Rectal smooth muscle tissue (tissue), 1 donor: ENCODE measurements around the gene ANO10.

Experiments used
- H3K27ac ChIP-seq: one replicate; pipeline ENCODE4 v1.7.0; 2013; ENCODE audit warnings: low read depth, low read length, inconsistent platforms
- H3K27me3 ChIP-seq: one replicate; pipeline ENCODE4 v1.7.0; 2013; ENCODE audit warnings: low read length; ENCODE audit not compliant: control insufficient read depth, insufficient read depth
- H3K36me3 ChIP-seq: one replicate; pipeline ENCODE4 v1.7.0; 2013; ENCODE audit warnings: low read length; ENCODE audit not compliant: control insufficient read depth, insufficient read depth
- H3K4me1 ChIP-seq: one replicate; pipeline ENCODE4 v1.7.0; 2013; ENCODE audit warnings: low read length; ENCODE audit not compliant: control insufficient read depth, insufficient read depth
- H3K4me3 ChIP-seq: one replicate; pipeline ENCODE4 v1.7.0; 2013; ENCODE audit warnings: low read length
- H3K9ac ChIP-seq: one replicate; pipeline ENCODE4 v1.7.0; 2013; ENCODE audit warnings: low read length

The ANO10 gene

GRCh38 chr3:43409506-43409905, 212.3 kb downstream of the ANO10 start:
- H3K27me3 ChIP-seq = no peaks in the 10 kb centered on the region
- no peak overlapping the region for H3K4me3 ChIP-seq
- H3K27ac ChIP-seq = no peak overlapping the region
- no peaks in the 10 kb centered on the region for H3K4me1 ChIP-seq
- H3K9ac ChIP-seq = no peak overlapping the region
- no peaks in the 10 kb centered on the region for H3K36me3 ChIP-seq

- H3K9ac ChIP-seq = no peak overlapping the region
Measured at GRCh38 chr3:43406643-43407023, 215.2 kb downstream of the ANO10 start.

GRCh38 chr3:43405888-43406642, 215.7 kb downstream of the ANO10 start:
- Histone ChIP-seq H3K9ac (no peak overlapping the region), H3K36me3 (no peaks in the 10 kb centered on the region), H3K27me3 (no peaks in the 10 kb centered on the region), H3K4me3 (no peak overlapping the region), H3K27ac (no peak overlapping the region), H3K4me1 (no peaks in the 10 kb centered on the region)

More at GRCh38 chr3:43406643-43407023, 215.2 kb downstream of the ANO10 start:
- Histone ChIP-seq H3K4me3 (no peak overlapping the region), H3K27me3 (no peaks in the 10 kb centered on the region), H3K27ac (no peak overlapping the region), H3K4me1 (no peaks in the 10 kb centered on the region), H3K36me3 (no peaks in the 10 kb centered on the region)

GRCh38 chr3:43400781-43401730, 220.8 kb downstream of the ANO10 start:
- no peak overlapping the region for H3K9ac ChIP-seq
- no peaks in the 10 kb centered on the region for H3K4me1 ChIP-seq
- H3K27ac ChIP-seq = no peak overlapping the region
- H3K4me3 ChIP-seq = no peak overlapping the region
- no peaks in the 10 kb centered on the region for H3K36me3 ChIP-seq
- no peaks in the 10 kb centered on the region for H3K27me3 ChIP-seq

- Histone ChIP-seq H3K4me1 (no peaks in the 10 kb centered on the region), H3K9ac (no peak overlapping the region), H3K36me3 (no peaks in the 10 kb centered on the region), H3K4me3 (no peak overlapping the region), H3K27ac (no peak overlapping the region), H3K27me3 (no peaks in the 10 kb centered on the region)
Measured at GRCh38 chr3:43400167-43400566, 221.6 kb downstream of the ANO10 start.

GRCh38 chr3:43399034-43399433, 222.8 kb downstream of the ANO10 start:
- H3K4me3 ChIP-seq = no peak overlapping the region
- no peak overlapping the region for H3K27ac ChIP-seq
- no peak overlapping the region for H3K9ac ChIP-seq
- no peaks in the 10 kb centered on the region for H3K27me3 ChIP-seq
- no peaks in the 10 kb centered on the region for H3K4me1 ChIP-seq
- H3K36me3 ChIP-seq = no peaks in the 10 kb centered on the region

- Histone ChIP-seq H3K4me1 (no peaks in the 10 kb centered on the region), H3K36me3 (no peaks in the 10 kb centered on the region), H3K4me3 (no peak overlapping the region), H3K9ac (no peak overlapping the region), H3K27ac (no peak overlapping the region), H3K27me3 (no peaks in the 10 kb centered on the region)
Measured at GRCh38 chr3:43394041-43394554, 227.7 kb downstream of the ANO10 start.

- H3K4me3 ChIP-seq = no peak overlapping the region
- H3K4me1 ChIP-seq = no peaks in the 10 kb centered on the region
- H3K27ac ChIP-seq = no peak overlapping the region
- H3K9ac ChIP-seq = no peak overlapping the region
- H3K27me3 ChIP-seq = no peaks in the 10 kb centered on the region
- H3K36me3 ChIP-seq = no peaks in the 10 kb centered on the region
Measured at GRCh38 chr3:43391621-43392020, 230.2 kb downstream of the ANO10 start.

- H3K4me1 ChIP-seq = no peaks in the 10 kb centered on the region
Measured at GRCh38 chr3:43390255-43390588, 231.6 kb downstream of the ANO10 start.

GRCh38 chr3:43389388-43390254, 232.2 kb downstream of the ANO10 start:
- H3K4me1 ChIP-seq = no peaks in the 10 kb centered on the region

More at GRCh38 chr3:43390255-43390588, 231.6 kb downstream of the ANO10 start:
- Histone ChIP-seq H3K36me3 (no peaks in the 10 kb centered on the region), H3K27ac (no peak overlapping the region), H3K9ac (no peak overlapping the region), H3K4me3 (no peak overlapping the region), H3K27me3 (no peaks in the 10 kb centered on the region)

GRCh38 chr3:43388915-43389314, 232.9 kb downstream of the ANO10 start:
- no peak overlapping the region for H3K27ac ChIP-seq
- H3K27me3 ChIP-seq = no peaks in the 10 kb centered on the region
- H3K9ac ChIP-seq = no peak overlapping the region
- no peaks in the 10 kb centered on the region for H3K36me3 ChIP-seq
- H3K4me3 ChIP-seq = no peak overlapping the region
- H3K4me1 ChIP-seq = no peaks in the 10 kb centered on the region

More at GRCh38 chr3:43389388-43390254, 232.2 kb downstream of the ANO10 start:
- Histone ChIP-seq H3K4me3 (no peak overlapping the region), H3K9ac (no peak overlapping the region), H3K27me3 (no peaks in the 10 kb centered on the region), H3K27ac (no peak overlapping the region), H3K36me3 (no peaks in the 10 kb centered on the region)

- Histone ChIP-seq H3K27ac (no peak overlapping the region), H3K4me1 (no peaks in the 10 kb centered on the region), H3K9ac (no peak overlapping the region), H3K4me3 (no peak overlapping the region), H3K27me3 (no peaks in the 10 kb centered on the region), H3K36me3 (no peaks in the 10 kb centered on the region)
Measured at GRCh38 chr3:43388175-43388574, 233.6 kb downstream of the ANO10 start.
